A549 (cell line): ENCODE results near the gene DLG1.

ENCODE experiments used
- EP300 ChIP-seq, 2 experiments: fragments of >200 bp; sonication (Bioruptor Twin); formaldehyde crosslinking; IDR thresholded peaks; 2 replicates in 1 of 2; 3 replicates in 1 of 2; pipeline ENCODE4 v1.6.1; 2016 to 2017
- MYC ChIP-seq: IDR thresholded peaks from 2 replicates; pipeline ENCODE4 v1.6.1; 2012; ENCODE audit warnings: mild to moderate bottlenecking, inconsistent platforms, low read length, improper control_type of control experiment, borderline replicate concordance
- SREBF2 ChIP-seq: fragments of 450-650 bp; IDR thresholded peaks from 2 replicates; pipeline ENCODE4 v1.6.1; 2014; ENCODE audit warnings: mild to moderate bottlenecking, moderate library complexity
- TF ChIP-seq, protein P1 (sequence below): fragments of >200 bp; sonication (Bioruptor Twin); formaldehyde crosslinking; IDR thresholded peaks from 3 replicates; pipeline ENCODE4 v1.5.1; 2016

- TF ChIP-seq SREBF2 (no peak), EP300 (IDR thresholded peaks at IDR 0.05) (no peak), MYC (no peak)
- TF ChIP-seq, protein P1, sequence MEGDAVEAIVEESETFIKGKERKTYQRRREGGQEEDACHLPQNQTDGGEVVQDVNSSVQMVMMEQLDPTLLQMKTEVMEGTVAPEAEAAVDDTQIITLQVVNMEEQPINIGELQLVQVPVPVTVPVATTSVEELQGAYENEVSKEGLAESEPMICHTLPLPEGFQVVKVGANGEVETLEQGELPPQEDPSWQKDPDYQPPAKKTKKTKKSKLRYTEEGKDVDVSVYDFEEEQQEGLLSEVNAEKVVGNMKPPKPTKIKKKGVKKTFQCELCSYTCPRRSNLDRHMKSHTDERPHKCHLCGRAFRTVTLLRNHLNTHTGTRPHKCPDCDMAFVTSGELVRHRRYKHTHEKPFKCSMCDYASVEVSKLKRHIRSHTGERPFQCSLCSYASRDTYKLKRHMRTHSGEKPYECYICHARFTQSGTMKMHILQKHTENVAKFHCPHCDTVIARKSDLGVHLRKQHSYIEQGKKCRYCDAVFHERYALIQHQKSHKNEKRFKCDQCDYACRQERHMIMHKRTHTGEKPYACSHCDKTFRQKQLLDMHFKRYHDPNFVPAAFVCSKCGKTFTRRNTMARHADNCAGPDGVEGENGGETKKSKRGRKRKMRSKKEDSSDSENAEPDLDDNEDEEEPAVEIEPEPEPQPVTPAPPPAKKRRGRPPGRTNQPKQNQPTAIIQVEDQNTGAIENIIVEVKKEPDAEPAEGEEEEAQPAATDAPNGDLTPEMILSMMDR: no peak
Observed at GRCh38 chr3:197021729-197022404, 276.5 kb downstream of the DLG1 start.
